ENCODE results near the gene FST. TPM values are rescaled to one million over a fixed set of nuclear protein-coding genes. Genes with fewer than 3 reads are reported as not detected.

FST gene
- total RNA-seq, 1 experiment from 2014 or later: 0.74 TPM

DNA sequence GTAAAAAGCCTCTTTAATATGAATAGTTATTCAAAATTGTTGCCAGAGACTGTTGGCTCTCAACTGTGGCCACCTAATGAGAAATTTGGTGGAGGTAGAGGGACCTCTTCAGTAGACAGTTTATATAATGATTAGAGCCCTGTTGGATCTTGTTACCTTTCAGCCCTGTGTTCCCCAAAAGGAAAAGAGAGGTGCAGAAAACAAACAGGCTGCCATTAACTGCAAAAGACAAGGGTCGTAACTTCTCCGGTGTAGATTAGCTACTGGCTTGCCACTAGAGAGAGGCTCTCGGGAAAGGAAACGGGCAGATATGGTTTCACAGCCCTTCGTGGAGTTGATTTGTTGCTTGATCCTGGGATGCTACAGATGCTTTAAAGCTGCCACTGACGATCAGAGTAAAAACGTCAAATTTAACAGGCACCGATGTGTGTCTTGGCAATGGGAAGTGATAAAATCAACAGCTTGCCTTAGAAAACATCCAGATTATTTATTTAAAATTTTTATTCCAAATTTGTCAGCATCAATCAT, 7.8 kb downstream of the FST start:
- in situ Hi-C loops (cut with HindIII; ENCODE audit: low pct_unique_long_range_greater_than_20kb, low sequenced_read_pairs): no loop called here
- DNase-seq (ENCODE audit: low read depth, low spot score): no peak

DNA sequence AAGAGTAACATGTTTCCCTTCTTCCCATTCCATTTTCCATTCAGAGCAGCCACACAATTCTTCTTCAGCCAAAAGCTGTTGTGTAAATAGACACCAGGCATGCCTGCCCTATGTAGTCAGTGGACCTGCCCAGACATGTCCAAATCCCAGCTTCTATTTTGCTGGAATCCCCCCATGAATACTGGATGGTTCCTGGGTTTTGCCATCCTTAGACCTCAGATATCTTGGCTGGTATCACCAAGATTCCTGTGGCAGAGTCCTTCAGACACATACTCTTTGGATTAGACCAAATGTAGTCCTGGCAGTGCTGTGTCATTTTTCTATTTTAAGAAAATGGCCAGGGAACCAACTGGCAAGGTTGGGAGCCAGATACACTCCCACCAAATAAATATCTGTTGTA, 10.3 kb downstream of the FST start:
- no peak for DNase-seq (ENCODE audit: low read depth, low spot score)
- in situ Hi-C loops (cut with HindIII; ENCODE audit: low pct_unique_long_range_greater_than_20kb, low sequenced_read_pairs): no loop called here

DNA sequence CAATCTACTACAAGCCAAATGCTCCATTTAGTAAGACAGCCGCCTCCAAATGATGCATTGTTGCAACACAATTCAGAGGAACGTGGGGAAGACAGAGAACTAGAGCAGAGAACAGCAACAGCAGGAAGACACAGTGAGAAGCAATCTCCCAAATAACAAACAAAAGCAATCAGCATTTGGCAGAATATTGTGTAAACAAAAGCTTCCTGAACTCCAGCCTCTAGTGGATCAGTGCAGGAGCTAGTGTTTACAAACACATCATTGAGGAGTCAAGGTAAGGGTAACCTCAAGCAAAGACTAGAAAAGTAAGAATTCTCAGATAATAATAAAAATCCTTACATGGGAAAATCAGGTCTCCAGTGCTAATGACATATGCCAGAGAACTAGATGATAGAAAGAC, 20.6 kb downstream of the FST start:
- no peak for DNase-seq (ENCODE audit: low read depth, low spot score)
- in situ Hi-C loops (cut with HindIII; ENCODE audit: low pct_unique_long_range_greater_than_20kb, low sequenced_read_pairs): no loop called here

DNA sequence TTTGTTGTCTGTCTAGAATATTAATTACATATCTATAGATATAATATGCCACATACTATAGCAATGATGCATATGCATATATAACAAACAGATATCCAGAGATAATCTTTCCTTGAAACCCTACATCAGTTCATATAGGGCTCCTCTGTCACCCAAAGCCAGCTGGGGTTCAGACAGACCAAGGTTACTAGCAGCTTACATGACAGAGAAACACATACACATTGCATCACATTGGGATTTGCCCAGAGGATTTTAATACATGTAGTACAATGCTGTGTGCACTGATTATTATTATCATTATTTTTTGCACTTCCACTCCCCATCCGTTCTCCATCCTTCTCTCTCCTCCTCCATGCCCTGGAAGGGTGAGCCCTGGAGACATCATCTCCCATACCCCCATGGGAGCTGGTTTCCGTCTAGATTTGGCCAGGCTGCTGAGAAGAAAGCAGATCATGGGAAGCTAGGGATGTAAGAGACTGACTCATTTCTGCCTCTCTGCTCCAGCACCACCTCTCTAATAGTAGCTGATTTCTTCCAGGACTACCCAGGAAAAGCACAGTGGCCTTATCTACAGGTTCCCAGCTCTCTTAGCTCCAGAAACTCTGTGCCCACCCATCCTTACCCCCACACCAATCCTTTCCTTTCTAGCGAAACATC, 23.3 kb downstream of the FST start:
- in situ Hi-C loops (cut with HindIII; ENCODE audit: low pct_unique_long_range_greater_than_20kb, low sequenced_read_pairs): no loop called here
- DNase-seq (ENCODE audit: low read depth, low spot score): peak; percentile 19

DNA sequence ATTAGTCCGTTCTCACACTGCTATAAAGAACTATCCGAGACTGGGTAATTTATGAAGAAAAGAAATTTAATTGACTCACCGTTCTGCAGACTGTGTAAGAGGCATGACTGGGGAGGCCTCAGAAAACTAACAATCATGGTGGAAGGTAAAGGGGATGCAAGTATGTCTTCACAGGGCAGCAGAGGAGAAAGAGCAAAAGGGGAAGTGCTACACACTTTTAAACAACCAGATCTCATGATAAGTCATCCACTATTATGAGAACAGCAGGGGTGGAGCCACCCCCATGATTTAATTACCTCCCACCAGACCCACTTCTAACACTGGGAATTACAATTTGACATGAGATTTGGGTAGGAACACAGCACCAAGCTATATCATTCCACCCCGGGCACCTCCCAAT, 26.6 kb downstream of the FST start:
- in situ Hi-C loops (cut with HindIII; ENCODE audit: low pct_unique_long_range_greater_than_20kb, low sequenced_read_pairs): no loop called here
- DNase-seq (ENCODE audit: low read depth, low spot score): no peak

DNA sequence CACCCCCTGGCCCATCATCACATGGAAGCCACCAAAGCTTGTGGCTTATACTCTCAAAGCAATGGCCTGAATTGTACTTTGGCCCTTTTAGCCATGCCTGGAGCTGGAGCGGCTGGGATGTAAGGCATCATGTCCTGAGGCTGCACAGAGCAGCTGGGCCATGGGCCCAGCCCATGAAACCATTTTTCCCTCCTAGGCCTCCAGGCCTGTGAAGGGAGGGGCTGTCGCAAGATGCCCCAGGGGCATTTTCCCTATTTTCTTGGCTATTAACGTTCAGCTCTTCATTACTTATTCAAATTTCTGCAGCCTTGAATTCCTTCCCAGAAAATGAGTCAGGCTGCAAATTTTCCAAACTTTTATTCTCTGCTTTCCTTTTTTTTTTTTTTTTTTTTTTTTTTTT, 27.7 kb downstream of the FST start:
- DNase-seq (ENCODE audit: low read depth, low spot score): no peak
- in situ Hi-C loops (cut with HindIII; ENCODE audit: low pct_unique_long_range_greater_than_20kb, low sequenced_read_pairs): no loop called here

DNA sequence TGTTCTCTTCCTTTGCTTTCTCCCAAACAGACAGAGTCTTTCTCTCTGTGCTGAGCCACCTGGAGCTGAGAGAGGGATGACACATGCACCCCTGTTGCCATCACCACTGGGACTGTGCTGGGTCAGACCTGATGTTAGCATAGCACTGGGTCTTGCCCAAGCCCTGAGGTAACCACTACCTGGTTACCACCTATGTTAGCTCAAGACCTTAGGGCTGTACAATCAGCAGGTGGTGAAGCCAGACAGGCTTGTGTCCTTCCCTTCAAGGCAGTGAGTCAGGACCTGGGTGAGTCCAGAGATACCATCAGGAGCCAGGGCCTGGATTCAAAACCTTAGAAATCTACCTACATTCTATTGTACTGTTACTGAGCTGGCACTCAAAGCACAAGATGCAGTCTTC, 32.1 kb downstream of the FST start:
- in situ Hi-C loops (cut with HindIII; ENCODE audit: low pct_unique_long_range_greater_than_20kb, low sequenced_read_pairs): no loop called here
- DNase-seq (ENCODE audit: low read depth, low spot score): no peak

DNA sequence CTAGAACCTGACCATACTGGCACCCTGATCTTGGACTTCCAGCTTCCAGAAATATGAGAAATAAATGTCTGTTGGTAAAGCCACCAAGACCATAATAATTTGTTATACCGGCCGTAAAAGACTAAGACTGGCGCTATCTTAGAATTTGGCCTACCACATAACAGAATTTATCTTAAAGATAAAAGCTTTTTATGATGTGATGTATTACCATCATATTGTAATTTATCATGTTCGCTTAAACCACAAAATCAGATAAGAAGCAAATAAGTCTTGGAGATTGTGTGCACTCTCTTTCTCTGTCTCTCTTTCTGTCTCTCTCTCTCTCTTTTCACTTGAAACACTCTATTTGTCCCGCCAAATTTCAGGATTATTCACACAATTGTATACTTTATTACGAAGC, 35.6 kb downstream of the FST start:
- in situ Hi-C loops (cut with HindIII; ENCODE audit: low pct_unique_long_range_greater_than_20kb, low sequenced_read_pairs): no loop called here

DNA sequence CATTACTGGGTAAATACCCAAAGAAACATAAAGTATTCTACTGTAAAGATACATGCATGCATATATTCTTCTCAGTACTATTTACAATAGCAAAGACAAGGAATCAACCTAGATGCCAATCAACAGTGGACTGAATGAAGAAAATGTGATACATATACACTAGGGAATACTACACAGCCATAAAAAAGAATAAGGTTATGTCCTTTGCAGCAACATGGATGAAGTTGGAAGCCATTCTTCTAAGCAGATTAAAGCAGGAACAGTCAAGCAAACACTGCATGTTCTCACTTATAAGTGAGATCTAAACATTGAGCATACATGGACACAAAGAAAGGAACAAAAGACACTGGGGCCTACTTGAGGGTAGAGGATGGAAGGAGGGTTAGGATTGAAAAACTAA, 40.4 kb downstream of the FST start:
- in situ Hi-C loops (cut with HindIII; ENCODE audit: low pct_unique_long_range_greater_than_20kb, low sequenced_read_pairs): no loop called here
- no peak for DNase-seq (ENCODE audit: low read depth, low spot score)

More for the DNA sequence above, 35.6 kb downstream of the FST start:
- DNase-seq (ENCODE audit: low read depth, low spot score): no peak

Other genes starting within 250 kb of the FST start
- gene NDUFS4, start 80.0 kb downstream of the FST start, total RNA-seq (2014; rRNA removed; shearing (Covaris generic)): 123 and 132 TPM in 2 replicates